Left colon (tissue), 2 donors: ENCODE measurements around the gene RNF19B. TPM values are rescaled to one million over a fixed set of nuclear protein-coding genes. Genes with fewer than 3 reads are reported as not detected.
"Not testable (repeated sequence)": the region's sequence is repeated elsewhere in the genome, so short reads cannot be mapped to it uniquely, and the experiment has no call there.

ENCODE experiments used
- ATAC-seq: fragments of 200-7000 bp; cut with Tn5 transposase; one replicate; pipeline ENCODE4 v1.9.1; 2020; ENCODE audit warnings: mild to moderate bottlenecking, moderate library complexity
- DNase-seq, 2 donors: peaks; one replicate each; pipeline ENCODE4 v3.0.0-alpha.2; 2020
- intact Hi-C, 2 donors: fragments of 100-400 bp; cut with DNase I in 1 of 2; cut with micrococcal nuclease in 1 of 2; formaldehyde crosslinking; loops; one replicate each; pipeline versions ENCODE4 v1.11.2 to v1.14.0; 2022; cut with DNase I, micrococcal nuclease
- total RNA-seq, 2 donors: library from RNA; stranded (reverse); fragmentation: NEBNext Ultra II Directional; extraction: Animal tissue kit (Norgen Biotek cat#: 25700); gene quantifications; one replicate each; pipeline ENCODE4 v1.2.1, GENCODE V29; 2021
- donor health status: DM: no; HTN: no; CAD: no.
- donor health status: DM: yes; HTN: yes; CAD: no.

Gene RNF19B
- total RNA-seq, 2 donors from 2014 or later: 64.1 to 77.3 TPM

- ATAC-seq (no peak), DNase-seq (no peak)
- intact Hi-C loops: no loop called here
Measured at GRCh38 chr1:32998064-32998463, 33.5 kb upstream of the RNF19B start.

- no peak for DNase-seq
- no peak for ATAC-seq
- intact Hi-C loops: no loop called here
Measured at GRCh38 chr1:32997381-32997891, 32.8 kb upstream of the RNF19B start.

- DNase-seq, ATAC-seq, intact Hi-C loops: not testable (repeated sequence)
Measured at GRCh38 chr1:32993324-32993636, 28.7 kb upstream of the RNF19B start.

- intact Hi-C loops: no loop called here
- DNase-seq: peak; percentile 82 to 93
Measured at GRCh38 chr1:32992489-32993323, 28.1 kb upstream of the RNF19B start.

GRCh38 chr1:32991819-32992488 is 27.3 kb upstream of the RNF19B start:
- DNase-seq: peak in 1 of 2 donors; percentile 36
- ATAC-seq: peak; percentile 9
- intact Hi-C loops: no loop called here

More at GRCh38 chr1:32992489-32993323, 28.1 kb upstream of the RNF19B start:
- ATAC-seq: peak; percentile 98

GRCh38 chr1:32991386-32991785 is 26.8 kb upstream of the RNF19B start:
- intact Hi-C loops: no loop called here
- no peak for ATAC-seq
- DNase-seq: no peak

DNA sequence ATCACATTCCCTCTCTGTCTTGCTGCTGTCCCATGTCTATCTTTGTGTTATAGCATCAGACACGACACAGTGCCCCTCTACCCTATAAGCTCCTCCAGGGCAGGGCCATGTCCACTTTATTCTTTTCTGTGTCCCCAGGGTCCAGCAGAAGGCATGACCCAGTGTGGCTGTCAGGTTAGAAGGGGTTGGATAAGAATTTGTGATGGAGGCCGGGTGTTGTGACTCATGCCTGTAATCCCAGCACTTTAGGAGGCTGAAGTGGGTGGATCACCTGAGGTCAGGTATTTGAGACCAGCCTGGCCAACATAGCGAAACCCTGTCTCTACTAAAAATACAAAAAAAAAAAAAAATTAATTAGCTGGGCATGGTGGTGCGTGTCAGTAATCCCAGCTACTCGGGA is 26.3 kb upstream of the RNF19B start:
- no peak for DNase-seq
- intact Hi-C loops: no loop called here
- no peak for ATAC-seq

DNA sequence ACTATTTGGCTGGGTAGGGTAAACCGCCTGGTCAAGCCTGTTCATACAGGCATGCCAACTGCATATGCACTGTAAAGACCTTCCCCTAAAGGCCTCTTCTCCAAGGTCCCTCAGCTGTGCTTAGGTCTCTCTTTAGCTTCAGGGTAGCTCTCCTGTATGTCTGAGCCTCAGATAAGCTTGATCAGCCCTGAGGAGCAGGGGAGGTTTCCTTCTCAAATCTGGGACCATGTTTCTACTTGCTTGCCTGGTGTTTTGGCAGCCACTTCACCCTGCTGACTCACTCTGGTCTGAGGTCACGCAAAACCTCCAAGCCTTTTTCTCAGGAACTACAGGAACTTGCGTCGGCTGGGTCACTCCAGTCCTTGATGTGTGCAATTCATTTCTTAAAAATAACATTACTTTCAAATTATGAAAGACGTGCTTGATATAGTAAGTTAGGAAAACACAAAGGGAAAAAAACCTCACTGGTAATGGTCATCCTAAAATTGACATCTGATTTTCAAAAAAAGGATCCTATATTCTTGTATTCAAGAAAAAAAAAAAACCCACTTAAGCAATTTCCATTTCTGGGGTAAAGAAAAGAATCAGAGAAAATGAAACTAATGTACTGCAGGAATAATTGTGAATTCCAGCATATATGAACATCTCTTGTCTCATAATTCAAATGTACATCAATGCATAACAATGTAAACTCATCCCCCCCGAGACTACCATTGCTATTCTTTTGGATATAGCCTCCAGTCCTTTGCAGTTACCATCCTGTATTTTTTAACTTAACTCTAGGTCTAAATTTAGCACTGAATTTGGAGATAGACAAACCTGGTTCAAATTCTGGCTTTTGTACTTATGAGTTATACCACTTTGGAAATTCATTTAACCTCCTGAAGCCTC is 24.8 kb upstream of the RNF19B start:
- ATAC-seq (no peak), DNase-seq (peak; percentile 25 to 63)
- intact Hi-C loops: no loop called here

- DNase-seq (no peak), ATAC-seq (no peak)
- intact Hi-C loops: no loop called here
Measured at GRCh38 chr1:32988665-32989064, 24.1 kb upstream of the RNF19B start.

GRCh38 chr1:32985226-32985625 is 20.6 kb upstream of the RNF19B start:
- DNase-seq: no peak
- intact Hi-C loops: no loop called here
- ATAC-seq: no peak

GRCh38 chr1:32984455-32985171 is 20.0 kb upstream of the RNF19B start:
- no peak for ATAC-seq
- DNase-seq: no peak
- intact Hi-C loops: no loop called here

- no peak for DNase-seq
- intact Hi-C loops: no loop called here
- ATAC-seq: no peak
Measured at GRCh38 chr1:32984090-32984454, 19.5 kb upstream of the RNF19B start.

DNA sequence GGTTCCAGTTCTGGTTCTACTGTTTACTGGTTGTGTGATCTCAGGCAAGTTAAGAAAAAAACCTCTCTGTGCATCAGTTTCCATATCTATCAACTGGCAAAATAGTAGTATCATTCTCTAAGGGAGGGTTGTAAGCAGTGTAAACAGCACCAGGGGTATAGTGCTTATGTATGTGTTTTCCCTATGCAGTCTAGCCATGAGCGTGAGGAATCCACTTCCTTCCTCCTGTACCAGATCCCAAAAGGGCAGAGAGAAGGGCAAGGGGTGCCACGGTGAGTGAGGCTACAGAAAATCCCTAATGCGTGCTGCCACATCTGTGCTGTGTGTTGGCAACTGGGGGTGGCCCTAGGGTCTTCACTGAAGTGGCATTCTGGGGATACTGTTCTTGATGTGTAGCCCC is 18.4 kb upstream of the RNF19B start:
- DNase-seq: no peak
- intact Hi-C loops: no loop called here
- no peak for ATAC-seq

DNA sequence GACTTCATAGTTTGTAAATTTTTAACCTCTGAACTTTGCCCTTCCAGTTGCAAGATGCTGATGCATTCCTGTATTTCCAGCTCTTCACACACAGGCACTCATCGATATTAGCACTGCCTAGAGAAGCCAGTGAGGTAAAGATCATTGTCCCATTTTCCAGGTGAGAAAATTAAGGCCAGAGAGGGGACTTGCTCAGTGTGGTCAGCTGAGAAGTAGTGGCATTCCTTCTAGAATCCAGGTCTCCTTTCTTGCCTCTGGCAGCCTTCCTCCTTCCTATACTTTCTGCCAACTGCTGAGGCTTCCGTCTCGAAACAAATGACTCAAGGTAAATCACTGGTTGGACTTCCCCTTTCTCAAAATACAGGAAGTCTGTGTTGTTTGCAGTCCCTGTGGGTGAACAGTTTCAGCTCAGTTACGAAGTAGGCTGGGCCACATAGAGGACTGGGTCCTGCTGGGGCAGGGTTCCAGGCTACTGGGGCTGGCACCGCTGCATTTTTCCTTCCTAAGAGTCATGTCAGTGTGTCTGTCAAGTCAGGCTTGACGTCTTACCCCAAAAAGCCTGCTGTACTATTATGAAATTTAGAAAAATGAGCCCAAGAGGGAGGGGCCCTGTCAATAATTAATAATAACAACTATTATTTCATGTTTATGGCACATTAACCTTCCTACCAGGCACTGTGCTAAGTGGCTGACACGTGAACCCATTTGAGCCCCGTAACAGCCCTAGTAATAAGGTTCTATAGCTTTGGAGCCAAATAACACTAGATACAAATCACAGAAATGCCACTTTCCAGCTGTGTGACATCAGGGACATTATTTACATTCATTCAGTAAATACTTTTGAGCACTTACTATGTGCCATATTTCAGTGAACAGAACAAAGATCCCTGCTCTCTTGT is 16.6 kb upstream of the RNF19B start:
- intact Hi-C loops: no loop called here

GRCh38 chr1:32980080-32980479 is 15.5 kb upstream of the RNF19B start:
- DNase-seq (no peak), ATAC-seq (no peak)
- intact Hi-C loops: no loop called here

More for the DNA sequence above, 16.6 kb upstream of the RNF19B start:
- DNase-seq (peak; percentile 57 to 75), ATAC-seq (peak; percentile 96)

DNA sequence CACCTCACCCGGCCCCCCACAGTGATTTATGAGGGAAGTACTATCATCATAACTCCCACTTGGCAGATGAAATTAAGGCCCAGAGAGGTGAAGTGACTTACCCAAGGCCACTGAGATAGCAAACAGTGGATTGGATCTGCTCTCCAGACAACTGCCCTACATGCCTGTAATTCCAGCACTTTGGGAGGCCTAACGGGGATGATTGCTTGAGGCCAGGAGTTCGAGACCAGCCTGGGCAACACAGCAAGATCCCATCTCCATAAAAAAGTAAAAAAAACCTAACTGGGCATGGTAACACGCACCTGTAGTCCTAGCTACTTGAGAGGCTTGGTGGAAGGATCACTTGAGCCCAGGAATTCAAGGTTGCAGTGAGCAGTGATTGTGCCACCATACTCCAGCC is 14.2 kb upstream of the RNF19B start:
- no peak for ATAC-seq
- intact Hi-C loops: no loop called here
- DNase-seq: no peak

DNA sequence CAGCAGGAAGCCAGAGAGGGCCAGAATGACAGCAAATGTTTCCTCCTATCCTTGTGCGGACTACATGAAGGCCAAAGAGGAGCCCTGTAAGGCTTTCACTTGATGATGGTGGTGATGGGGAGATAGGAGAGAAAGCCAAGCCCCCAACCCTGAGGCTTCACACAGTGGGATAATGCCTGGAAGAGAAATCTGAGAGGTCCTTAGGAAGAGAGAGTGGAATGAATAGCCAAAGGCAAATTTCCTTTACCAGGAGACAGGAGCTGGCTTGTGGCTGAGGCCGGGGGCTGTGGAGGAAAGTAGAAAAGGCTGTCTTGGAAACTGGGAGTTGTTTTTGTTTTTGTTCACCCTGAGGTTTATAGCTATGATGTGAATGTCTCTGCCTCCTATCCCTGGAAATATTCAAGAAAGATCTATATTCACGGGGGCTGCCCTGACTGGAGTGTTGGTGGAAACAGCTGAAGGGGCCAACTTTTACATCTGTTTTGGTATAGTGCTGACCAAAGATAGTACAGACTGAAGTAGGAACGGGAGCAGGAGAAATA is 13.0 kb upstream of the RNF19B start:
- intact Hi-C loops: no loop called here
- no peak for DNase-seq
- ATAC-seq: no peak
